Measurements from ENCODE around the gene STMN1.

The STMN1 gene

DNA sequence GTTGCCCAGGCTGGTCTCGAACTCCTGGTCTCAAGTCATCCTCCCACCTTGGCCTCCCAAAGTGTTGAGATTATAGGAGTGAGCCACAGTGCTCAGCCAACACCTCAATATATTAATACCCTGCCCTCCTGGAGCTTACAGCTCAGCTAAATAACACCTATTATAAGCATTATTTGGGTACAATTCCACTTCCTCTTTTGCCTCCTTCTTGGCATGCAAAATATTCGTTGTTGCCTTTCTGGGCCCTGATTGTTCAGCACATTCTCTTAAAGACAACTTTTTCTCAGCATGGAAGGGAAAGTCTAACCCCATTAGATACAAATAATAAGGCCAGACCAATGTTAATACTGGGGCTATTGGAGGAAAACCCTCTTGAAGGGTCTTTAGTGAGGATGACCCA lies 33.5 kb downstream of the STMN1 start:
- Histone ChIP-seq H3K4me2 (ENCODE audit: low read depth, low read length) (no peak overlapping the region), H3K9me3 (replicated peaks; ENCODE audit: insufficient read depth, low read length) (no peaks in the 10 kb centered on the region), H3K27ac (ENCODE audit: low read length) (no peak overlapping the region), H3F3A (ENCODE audit: insufficient read depth, low read length) (no peaks in the 10 kb centered on the region), H3K79me2 (ENCODE audit: low read length) (no peaks in the 10 kb centered on the region), H3K4me3 (ENCODE audit: low read length) (no peak overlapping the region), H3K36me3 (replicated peaks; ENCODE audit: insufficient read depth, low read length) (no peaks in the 10 kb centered on the region), H2AFZ (ENCODE audit: low read length) (no peak overlapping the region), H3K9me2 (replicated peaks; ENCODE audit: insufficient read depth, low read length) (no peaks in the 10 kb centered on the region), H3K4me1 (ENCODE audit: low read length) (peaks cover 6% of the 10 kb centered on the region; the same call in 1 of the 2 replicates), H3K9ac (ENCODE audit: low read length) (no peak overlapping the region), H3K27me3 (replicated peaks; ENCODE audit: insufficient read depth, low read length) (peaks cover 9% of the 10 kb centered on the region; the same call in 1 of the 2 replicates), H4K20me1 (ENCODE audit: insufficient read depth, low read length) (no peaks in the 10 kb centered on the region)
- TF ChIP-seq EZH2 (optimal IDR thresholded peaks at IDR 0.05; ENCODE audit: low read depth, low read length) (no peak), EZH2phosphoT487 (IDR thresholded peaks at IDR 0.05; ENCODE audit: low read length) (no peak)
- TF ChIP-seq, protein P1, sequence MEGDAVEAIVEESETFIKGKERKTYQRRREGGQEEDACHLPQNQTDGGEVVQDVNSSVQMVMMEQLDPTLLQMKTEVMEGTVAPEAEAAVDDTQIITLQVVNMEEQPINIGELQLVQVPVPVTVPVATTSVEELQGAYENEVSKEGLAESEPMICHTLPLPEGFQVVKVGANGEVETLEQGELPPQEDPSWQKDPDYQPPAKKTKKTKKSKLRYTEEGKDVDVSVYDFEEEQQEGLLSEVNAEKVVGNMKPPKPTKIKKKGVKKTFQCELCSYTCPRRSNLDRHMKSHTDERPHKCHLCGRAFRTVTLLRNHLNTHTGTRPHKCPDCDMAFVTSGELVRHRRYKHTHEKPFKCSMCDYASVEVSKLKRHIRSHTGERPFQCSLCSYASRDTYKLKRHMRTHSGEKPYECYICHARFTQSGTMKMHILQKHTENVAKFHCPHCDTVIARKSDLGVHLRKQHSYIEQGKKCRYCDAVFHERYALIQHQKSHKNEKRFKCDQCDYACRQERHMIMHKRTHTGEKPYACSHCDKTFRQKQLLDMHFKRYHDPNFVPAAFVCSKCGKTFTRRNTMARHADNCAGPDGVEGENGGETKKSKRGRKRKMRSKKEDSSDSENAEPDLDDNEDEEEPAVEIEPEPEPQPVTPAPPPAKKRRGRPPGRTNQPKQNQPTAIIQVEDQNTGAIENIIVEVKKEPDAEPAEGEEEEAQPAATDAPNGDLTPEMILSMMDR (IDR thresholded peaks at IDR 0.05; ENCODE audit: low read length): no peak
- peak; percentile 14 for DNase-seq

- DNase-seq: no peak
- H3K4me1 ChIP-seq (ENCODE audit: low read length): peaks cover 6% of the 10 kb centered on the region; the same call in 1 of the 2 replicates
- H2AFZ ChIP-seq (ENCODE audit: low read length): no peak overlapping the region
- peaks cover 9% of the 10 kb centered on the region; the same call in 1 of the 2 replicates for H3K27me3 ChIP-seq (replicated peaks; ENCODE audit: insufficient read depth, low read length)
- no peaks in the 10 kb centered on the region for H4K20me1 ChIP-seq (ENCODE audit: insufficient read depth, low read length)
- H3K27ac ChIP-seq (ENCODE audit: low read length): no peak overlapping the region
- H3K36me3 ChIP-seq (replicated peaks; ENCODE audit: insufficient read depth, low read length): no peaks in the 10 kb centered on the region
- no peak overlapping the region for H3K4me2 ChIP-seq (ENCODE audit: low read depth, low read length)
- TF ChIP-seq, protein P1 (IDR thresholded peaks at IDR 0.05; ENCODE audit: low read length): no peak
- TF ChIP-seq EZH2 (optimal IDR thresholded peaks at IDR 0.05; ENCODE audit: low read depth, low read length) (no peak), EZH2phosphoT487 (IDR thresholded peaks at IDR 0.05; ENCODE audit: low read length) (no peak)
- H3F3A ChIP-seq (ENCODE audit: insufficient read depth, low read length): no peaks in the 10 kb centered on the region
- H3K9me3 ChIP-seq (replicated peaks; ENCODE audit: insufficient read depth, low read length): no peaks in the 10 kb centered on the region
- no peak overlapping the region for H3K4me3 ChIP-seq (ENCODE audit: low read length)
- no peaks in the 10 kb centered on the region for H3K79me2 ChIP-seq (ENCODE audit: low read length)
- no peaks in the 10 kb centered on the region for H3K9me2 ChIP-seq (replicated peaks; ENCODE audit: insufficient read depth, low read length)
- H3K9ac ChIP-seq (ENCODE audit: low read length): no peak overlapping the region
Observed at GRCh38 chr1:25871704-25872494, 34.3 kb downstream of the STMN1 start.

DNA sequence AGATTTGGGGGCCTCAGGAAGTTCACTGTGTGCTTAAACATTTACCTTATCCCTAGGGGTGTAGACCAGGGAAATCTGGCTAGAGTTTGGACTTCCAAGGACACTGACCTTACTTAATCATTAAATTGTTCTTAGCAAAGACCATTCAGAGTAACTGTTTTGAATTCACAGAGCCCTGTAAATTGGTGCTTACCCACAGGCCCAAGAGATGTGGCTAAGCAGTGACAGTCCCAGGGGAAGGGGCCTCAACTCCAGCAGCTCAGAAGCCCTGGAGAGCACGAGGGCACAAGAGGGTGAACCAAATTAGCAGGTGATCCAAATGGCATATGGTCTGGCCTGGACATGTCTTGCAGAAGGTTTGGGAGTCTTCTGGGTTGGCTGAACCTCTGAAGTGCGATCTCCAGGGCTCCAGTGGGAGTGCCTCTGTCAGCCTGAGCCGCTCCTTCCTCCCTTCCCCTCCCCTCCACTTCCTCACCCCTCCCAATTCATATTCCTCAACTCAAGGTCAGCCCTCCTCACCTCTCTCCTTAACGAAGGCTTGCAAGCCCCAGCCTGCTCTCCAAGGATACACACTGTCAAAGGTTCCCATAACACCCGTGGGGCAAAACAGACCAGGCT lies 35.0 kb downstream of the STMN1 start:
- Histone ChIP-seq H2AFZ (ENCODE audit: low read length) (no peak overlapping the region), H3K4me1 (ENCODE audit: low read length) (peaks cover 6% of the 10 kb centered on the region; the same call in 1 of the 2 replicates), H3K9ac (ENCODE audit: low read length) (no peak overlapping the region), H4K20me1 (ENCODE audit: insufficient read depth, low read length) (no peaks in the 10 kb centered on the region), H3K27ac (ENCODE audit: low read length) (no peak overlapping the region), H3K36me3 (replicated peaks; ENCODE audit: insufficient read depth, low read length) (no peaks in the 10 kb centered on the region), H3K27me3 (replicated peaks; ENCODE audit: insufficient read depth, low read length) (peaks cover 4% of the 10 kb centered on the region; the same call in 1 of the 2 replicates), H3F3A (ENCODE audit: insufficient read depth, low read length) (no peaks in the 10 kb centered on the region), H3K4me2 (ENCODE audit: low read depth, low read length) (no peak overlapping the region), H3K9me3 (replicated peaks; ENCODE audit: insufficient read depth, low read length) (no peaks in the 10 kb centered on the region), H3K9me2 (replicated peaks; ENCODE audit: insufficient read depth, low read length) (no peaks in the 10 kb centered on the region), H3K4me3 (ENCODE audit: low read length) (no peak overlapping the region), H3K79me2 (ENCODE audit: low read length) (no peaks in the 10 kb centered on the region)
- DNase-seq: no peak
- TF ChIP-seq EZH2phosphoT487 (IDR thresholded peaks at IDR 0.05; ENCODE audit: low read length) (no peak), EZH2 (optimal IDR thresholded peaks at IDR 0.05; ENCODE audit: low read depth, low read length) (no peak)
- TF ChIP-seq, protein P1 (IDR thresholded peaks at IDR 0.05; ENCODE audit: low read length): no peak

Data from MM.1S (cell line).